ENCODE data around the gene DAZAP2.
"Not testable (repeated sequence)": the region's sequence is repeated elsewhere in the genome, so short reads cannot be mapped to it uniquely, and the experiment has no call there.

Gene DAZAP2

DNA sequence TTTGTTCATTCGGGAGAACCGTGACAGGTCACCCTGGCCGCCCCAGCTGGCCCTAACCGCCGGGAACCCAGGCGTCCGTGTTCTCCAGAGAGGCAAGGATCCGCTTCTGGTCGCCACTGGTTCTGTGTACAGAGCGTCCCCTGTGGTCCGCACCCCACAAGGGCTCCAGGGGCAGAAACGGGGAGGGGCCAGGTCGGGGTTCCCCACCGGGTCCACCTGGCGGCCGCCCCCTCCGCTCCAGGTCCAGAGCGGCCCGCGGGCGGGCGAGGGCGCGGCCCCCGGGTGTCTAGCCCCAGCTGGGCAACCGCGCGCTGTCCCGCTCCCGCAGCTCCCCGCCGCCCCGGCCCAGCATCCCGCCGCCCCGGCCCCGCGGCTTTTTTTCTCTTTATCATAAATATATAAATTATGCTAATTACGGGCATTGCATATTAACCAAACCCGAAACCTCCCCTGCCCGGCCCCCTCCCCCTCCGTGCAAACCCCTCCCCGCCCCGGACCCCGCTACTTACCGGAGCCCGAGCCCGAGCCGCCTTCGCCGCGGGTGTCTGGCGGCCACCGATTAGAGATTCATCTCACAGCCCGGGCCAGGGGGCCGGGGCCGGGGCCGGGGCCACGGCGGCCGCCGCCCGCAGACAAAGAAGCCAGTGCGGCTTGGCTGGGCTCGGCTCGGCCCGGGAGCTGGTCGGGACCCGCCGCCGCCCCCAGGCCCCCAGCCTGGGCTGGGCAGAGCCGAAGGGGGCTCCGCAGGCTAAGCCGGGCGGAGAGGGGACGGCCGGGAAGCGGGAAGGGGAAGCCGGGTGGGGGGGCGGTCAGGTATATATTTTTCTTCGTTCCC lies 21.3 kb upstream of the DAZAP2 start:
- peak; percentile 9 to 19 for DNase-seq (ENCODE audit: low read depth in 2 of 2)

DNA sequence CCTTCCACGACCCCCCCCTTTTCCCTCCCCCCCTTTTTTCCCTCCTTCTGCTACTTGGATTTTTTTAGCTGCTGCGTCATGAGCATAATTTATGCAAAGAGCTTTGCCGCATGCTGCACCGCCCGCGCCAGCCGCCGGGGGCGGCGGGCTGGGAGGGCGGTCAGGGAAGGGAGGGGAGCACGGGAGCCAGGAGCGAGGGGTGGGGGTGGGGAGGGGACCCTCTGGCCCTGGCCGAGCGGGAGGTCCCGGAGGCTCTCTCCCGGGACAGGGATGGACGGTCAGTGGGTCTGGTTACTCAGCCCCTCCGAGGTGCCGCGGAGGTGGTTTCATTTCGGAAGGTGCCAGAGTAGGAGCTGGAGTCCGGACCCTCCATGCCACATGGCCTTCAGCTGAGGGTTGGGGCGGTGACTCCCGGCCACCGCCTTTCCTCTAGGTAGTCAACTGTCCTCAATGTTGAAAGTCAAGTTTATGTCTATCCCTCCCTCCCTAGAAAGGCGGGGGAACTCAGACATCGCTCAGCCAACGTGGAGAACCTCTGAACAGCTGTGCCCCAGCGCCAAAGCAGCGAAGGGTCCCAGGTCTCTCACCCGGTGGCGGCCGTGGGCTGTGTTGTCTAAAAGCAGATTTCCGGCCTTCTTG lies 20.5 kb upstream of the DAZAP2 start, which contains the start of gene POU6F1:
POU6F1 (minus strand) TSS at position 95 of the 639 bp plus-strand sequence. CDS start 11,226 bp downstream, outside the sequence.
- peak; percentile 31 to 42 for DNase-seq (ENCODE audit: low read depth in 2 of 2)

DNA sequence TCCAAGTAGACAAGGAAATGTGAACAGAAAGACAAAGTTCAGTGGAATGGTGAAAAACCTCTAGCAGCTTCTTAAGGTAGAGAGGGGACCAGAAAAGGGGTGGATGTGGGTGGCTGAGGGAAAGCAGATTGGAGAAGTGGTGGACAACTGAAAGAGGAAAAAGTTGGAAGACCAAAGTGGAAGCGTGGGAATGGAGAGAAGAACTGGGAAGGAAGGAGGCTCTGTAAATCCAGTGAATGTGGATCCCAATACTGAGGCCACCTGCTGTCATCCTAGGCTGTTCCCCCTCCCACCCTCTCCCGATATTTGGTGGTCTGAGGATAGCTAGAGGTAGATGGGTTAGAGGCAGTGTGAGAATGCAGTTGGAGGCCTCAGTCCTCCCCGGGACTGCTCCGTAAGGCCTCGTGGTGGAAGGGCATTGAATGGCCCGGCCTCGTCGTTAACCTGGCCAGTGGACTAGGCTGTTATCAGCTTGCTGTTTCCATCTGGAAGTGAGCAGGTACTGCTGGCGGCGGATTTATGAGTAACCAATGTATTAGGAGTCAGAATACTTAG lies 19.9 kb upstream of the DAZAP2 start:
- no peak for DNase-seq (ENCODE audit: low read depth in 2 of 2)

DNA sequence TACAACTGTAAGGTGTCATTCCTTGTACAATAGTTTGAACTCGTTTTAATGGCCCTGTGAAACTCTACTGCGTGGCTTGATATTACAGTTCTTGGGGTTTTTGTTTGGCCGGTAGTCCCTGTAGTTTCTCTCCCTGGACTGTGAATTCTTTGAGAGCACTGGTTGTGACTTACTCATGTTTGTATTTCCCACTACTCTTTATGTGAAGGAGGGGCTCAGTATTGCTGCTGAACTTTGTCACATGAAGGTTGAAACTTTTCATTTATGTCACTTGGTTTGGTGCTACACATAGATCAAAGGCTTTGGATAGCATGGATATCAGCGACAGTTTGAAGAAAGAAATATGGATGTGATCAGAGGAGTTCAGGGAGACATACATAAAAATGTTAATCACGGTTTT lies 19.3 kb upstream of the DAZAP2 start:
- DNase-seq (ENCODE audit: low read depth in 2 of 2): no peak

DNA sequence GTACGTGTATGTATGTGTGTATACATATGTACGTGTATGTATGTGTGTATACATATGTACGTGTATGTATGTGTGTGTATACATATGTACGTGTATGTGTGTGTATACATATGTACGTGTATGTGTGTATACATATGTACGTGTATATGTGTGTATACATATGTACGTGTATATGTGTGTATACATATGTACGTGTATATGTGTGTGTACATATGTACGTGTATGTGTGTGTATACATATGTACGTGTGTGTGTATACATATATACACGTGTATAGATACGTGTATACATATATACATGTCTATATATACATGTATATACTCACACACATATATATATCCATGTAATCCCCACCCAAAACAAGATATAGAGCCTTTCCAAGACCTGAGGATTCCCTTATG lies 18.8 kb upstream of the DAZAP2 start:
- not testable (repeated sequence) for DNase-seq (ENCODE audit: low read depth in 2 of 2)

DNA sequence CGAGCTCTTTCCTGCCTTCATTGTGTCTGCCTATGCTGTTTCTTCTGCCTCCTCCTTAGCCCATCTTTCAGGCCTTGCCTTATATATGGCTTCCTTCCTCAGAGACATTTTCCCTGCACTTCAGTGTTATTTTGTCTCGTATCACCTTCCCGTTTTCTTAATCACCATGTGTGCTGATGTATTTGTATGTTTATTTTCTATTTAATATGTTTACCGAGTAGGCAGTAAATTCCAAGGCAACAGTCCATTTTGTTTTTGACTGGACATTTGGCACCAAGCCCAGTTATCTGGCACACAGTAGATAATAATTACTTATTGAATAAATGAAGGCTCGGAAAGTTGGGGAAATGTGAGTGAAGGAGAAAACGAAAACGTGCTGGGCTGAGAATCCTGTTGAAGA lies 16.2 kb upstream of the DAZAP2 start:
- DNase-seq (ENCODE audit: low read depth in 2 of 2): no peak

DNA sequence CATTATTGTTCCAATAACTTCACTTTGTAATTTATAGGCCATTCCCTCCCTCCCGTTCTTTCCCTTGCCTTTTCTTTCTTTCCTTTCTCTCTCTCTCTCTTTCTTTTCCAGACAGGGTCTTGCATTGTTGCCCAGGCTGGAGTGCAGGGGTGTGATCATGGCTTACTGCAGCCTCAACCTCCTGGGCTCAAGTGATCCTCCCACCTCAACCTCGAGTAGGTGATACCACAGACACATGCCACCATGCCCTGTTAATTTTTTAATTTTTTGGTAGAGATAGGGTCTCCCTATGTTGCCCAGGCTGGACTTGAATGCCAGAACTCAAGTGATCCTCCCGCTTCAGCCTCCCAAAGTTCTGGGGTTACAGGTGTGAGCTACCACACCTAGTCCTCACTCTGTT lies 14.0 kb upstream of the DAZAP2 start:
- DNase-seq (ENCODE audit: low read depth in 2 of 2): no peak

DNA sequence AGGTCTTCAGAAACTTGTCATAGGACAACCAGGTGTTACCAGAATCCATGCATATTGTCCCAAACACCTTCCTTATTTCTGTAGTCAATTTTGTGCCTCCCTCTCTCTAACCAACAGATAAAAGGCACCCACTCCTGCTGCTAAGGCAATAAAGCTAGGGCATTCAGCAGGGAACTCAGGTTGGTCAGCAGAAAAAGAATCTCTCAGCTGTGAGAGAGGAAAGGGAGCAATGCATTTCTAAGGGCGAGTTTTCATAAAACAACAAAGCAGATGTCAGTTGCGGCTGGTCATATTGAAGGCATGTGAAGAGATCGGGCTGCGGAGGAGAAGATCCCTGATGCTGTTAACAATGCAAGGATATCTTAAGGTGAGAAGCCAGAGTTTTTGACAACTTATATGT lies 13.4 kb upstream of the DAZAP2 start:
- no peak for DNase-seq (ENCODE audit: low read depth in 2 of 2)

DNA sequence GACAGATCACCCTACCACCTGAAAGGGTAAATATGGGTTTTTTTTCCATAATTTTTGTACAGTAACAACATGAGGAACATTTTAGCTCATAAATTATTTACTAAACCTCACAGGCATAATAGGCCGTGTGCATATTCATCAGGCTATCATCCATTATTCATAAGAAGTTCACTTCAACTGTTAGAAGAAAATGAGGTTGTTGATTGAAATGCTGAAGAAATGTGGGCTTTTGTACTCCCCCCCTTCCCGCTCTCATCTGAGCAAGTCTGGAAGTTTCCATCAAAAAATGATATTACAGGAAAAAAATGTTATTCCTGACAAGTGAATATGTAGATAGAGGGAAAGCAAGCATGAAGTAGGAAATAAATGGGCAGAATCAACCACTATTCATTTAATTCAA lies 12.9 kb upstream of the DAZAP2 start:
- no peak for DNase-seq (ENCODE audit: low read depth in 2 of 2)

DNA sequence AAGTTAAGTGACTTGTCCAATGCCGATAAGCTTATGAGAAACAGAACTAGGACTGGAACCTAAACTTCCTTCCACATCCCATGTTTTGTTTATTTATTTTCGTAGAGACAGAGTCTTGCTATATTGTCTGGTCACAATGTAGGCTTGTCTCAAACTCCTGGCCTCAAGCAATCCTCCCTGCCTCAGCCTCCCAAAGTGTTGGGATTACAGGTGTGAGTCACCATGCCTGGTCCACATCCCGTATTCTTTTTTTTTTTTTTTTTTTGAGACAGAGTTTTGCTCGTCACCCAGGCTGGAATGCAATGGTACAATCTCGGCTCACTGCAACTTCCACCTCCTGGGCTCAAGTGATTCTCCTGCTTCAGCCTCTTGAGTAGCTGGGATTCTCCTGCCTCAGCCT lies 11.5 kb upstream of the DAZAP2 start:
- not testable (repeated sequence) for DNase-seq (ENCODE audit: low read depth in 2 of 2)

DNA sequence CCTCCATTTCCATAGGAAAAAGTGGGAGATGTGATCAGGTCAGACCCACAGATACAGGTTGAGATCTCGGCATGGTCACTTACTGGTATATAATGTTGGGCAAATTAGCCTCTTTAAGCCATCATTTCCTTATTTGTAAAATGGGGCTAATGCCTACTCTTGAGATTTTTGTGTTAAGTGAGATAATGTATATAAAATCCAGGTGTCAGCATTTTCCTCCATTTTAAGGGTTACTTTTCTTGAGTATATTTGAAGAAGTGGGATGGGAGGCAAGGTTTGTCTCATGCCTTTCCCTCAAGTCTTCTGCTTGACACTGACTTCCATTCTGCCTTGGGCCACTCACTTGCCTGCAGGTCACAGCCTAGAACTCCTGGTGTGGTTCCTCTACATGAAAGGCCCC lies 10.7 kb upstream of the DAZAP2 start:
- DNase-seq (ENCODE audit: low read depth in 2 of 2): no peak

DNA sequence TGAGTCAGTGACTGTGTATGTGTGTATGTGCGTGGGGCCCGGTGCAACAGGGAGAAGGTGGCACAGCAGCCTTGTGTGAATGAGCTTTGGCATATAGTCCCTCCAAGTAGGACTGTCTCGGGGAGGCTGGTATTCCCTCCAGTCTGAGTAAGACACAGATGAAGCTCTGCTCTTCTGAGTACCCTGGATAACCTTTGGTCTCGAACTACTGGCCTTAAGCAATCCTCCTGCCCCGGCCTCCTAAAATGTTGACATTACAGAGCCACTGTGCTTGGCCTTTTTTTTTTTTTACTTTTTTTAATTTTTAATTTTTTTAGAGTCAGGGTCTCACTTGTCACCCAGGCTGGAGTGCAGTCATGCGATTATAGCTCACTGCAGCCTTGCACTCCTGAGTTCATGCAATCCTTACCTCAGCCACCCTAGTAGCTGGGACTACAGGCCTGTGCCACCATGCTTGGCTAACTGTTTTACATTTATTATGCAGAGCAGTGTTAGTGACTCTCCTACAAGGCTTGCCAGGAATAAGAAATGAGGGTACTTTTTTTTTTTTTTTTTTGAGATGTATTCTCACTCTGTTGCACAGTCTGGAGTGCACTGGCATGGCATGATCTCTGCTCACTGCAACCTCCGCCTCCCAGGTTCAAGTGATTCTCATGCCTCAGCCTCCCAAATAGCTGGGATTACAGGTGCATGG lies 9.4 kb upstream of the DAZAP2 start:
- no peak for DNase-seq (ENCODE audit: low read depth in 2 of 2)

DNA sequence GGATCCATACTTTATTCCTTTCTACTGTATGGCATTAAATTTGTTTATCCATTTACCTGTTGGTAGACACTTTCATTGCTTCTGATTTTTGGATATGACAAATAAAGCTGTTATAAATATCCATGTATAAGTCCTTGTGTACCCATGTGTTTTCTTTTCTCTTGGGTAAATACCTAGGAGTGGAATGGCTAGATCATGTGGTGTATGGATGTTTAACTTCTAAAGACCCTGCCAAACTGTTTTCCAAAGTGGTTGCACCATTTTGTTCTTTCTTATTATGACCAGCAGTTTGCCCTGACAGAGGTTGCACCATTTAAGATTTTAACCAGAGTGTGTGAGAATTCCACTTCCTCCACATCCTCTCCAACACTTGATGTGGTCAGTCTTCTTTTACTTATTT lies 6.0 kb upstream of the DAZAP2 start:
- no peak for DNase-seq (ENCODE audit: low read depth in 2 of 2)

DNA sequence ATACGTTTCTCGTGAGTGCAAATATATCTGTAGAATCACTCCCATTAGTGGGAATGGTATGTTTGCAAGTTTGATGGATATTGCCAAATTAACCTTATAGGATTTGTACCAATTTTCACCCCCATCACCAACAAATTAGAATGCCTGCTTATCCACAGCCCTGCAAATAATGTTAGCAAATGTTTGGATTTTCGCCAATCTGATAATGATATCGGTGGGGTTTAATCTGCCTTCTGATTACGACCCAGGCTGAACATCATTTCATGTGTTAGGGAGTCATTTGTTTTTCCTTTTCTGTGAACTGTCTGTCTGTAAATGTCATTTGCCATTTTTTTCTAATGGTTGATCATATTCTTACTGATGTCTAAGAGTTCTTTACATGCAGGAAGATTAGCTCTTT lies 4.1 kb upstream of the DAZAP2 start:
- DNase-seq (ENCODE audit: low read depth in 2 of 2): no peak

DNA sequence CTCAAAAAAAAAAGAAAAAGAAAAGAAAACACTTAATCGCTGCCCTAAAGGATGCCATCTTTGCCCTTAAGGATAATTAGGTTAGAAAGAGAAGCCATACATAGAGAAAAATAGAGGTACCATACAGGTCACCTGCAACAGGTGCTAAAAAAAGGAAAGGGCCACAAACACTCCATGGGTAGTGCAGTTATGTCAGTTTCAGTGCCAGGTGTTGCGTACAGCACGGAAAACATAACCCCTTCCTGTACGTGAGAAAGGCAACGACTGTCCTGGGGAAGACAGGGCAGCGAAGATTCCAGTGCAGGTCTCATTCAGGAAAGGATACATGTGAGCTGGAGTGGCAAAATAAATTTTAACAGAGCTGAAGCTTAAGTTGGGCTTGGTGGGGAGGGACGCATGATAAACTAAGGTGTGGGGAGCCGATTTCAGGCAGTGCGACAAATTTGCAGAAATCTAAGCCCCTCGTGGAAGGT lies 553 bp upstream of the DAZAP2 start:
- DNase-seq (ENCODE audit: low read depth in 2 of 2): no peak

DNA sequence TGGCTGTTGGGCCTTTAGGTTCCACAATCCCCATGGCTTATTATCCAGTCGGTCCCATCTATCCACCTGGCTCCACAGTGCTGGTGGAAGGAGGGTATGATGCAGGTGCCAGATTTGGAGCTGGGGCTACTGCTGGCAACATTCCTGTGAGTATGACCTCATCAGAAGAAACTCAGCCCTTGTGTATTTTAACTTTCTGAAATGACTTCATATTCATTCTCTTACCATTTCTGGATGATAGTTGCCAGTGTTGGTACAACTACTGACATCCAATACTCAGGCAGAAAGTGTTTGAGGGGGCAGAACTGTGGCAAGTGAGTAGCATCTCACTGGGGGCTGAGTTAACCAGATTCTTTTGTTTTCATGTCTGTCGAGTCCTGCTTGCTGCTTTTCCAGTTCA lies 2.3 kb downstream of the DAZAP2 start:
- DNase-seq (ENCODE audit: low read depth in 2 of 2): no peak

DNA sequence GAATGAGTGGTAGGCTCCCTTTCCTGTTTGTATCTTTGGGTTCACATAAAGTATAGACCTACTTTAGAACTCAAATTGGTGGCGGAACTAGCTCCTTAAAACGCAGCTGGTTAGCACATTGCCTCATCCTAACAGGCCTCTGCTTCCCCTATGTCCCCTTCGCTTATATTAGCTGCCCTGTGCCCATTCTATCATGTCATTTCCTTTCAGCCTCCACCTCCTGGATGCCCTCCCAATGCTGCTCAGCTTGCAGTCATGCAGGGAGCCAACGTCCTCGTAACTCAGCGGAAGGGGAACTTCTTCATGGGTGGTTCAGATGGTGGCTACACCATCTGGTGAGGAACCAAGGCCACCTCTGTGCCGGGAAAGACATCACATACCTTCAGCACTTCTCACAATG lies 3.5 kb downstream of the DAZAP2 start:
- no peak for DNase-seq (ENCODE audit: low read depth in 2 of 2)

DNA sequence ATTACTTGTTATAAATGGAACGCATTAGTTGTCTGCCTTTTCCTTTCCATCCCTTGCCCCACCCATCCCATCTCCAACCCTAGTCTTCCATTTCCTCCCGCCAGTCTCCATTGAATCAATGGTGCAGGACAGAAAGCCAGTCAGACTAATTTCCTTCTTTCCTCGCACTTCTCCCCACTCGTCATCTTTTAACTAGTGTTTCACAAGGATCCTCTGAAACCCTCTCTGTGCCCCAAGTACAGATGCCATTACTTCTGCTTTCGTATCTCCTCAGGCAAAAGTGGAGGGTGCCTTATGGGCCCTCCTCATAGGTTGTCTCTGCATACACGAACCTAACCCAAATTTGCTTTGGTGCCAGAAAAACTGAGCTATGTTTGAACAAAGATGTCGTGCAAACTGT lies 4.2 kb downstream of the DAZAP2 start:
- DNase-seq (ENCODE audit: low read depth in 2 of 2): no peak

DNA sequence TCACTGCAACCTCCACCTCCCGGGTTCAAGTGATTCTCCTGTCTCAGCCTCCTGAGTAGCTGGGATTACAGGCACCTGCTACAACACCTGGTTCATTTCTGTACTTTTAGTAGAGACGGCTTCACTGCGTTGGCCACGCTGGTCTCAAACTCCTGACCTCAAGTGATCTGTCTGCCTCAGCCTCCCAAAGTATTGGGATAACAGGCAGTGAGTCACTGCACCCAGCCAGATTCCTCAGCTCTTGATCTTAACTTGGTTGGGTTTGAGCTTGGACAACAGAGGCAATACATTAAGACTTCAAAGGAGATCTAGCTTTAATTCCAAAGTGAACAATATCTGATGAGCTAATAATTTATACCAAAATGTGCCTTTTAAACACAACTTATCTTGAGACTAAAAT lies 5.6 kb downstream of the DAZAP2 start:
- no peak for DNase-seq (ENCODE audit: low read depth in 2 of 2)

DNA sequence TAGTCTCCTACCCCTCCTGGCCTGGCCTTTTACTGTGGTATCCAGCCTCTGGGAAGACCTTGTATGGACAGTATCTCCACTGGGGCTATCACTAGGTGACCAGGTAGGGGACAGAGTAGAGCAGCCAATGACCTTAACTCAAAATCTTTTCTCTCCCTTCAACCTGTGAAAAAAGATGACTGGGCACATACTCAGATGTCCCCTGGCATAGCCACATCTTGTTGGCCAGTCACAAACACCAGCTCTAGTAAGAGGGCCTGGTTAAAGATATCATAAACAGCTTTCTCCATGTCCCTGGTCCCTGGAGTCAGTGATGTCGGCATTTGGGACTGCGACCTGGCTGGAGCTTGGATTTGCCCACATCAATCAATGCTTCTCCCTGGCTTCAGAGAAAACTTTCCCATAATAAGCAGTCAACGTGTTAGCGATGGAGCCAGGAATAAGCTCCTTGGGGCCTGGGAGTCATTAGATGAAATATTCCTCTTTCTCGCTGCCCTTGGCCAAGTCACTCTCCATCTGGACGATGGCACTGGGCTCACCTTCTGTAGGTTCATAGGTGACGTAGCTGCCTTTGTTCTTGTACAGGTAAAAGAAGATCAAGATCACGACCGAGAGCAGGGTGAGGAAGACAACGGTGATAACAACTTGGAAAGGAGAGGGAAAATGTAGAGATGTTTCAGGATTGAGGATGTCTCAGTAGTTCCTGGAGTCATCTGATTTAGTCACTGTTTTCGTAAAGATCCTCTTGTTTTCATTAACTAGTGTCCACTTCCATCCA lies 7.0 kb downstream of the DAZAP2 start:
- no peak for DNase-seq (ENCODE audit: low read depth in 2 of 2)

DNA sequence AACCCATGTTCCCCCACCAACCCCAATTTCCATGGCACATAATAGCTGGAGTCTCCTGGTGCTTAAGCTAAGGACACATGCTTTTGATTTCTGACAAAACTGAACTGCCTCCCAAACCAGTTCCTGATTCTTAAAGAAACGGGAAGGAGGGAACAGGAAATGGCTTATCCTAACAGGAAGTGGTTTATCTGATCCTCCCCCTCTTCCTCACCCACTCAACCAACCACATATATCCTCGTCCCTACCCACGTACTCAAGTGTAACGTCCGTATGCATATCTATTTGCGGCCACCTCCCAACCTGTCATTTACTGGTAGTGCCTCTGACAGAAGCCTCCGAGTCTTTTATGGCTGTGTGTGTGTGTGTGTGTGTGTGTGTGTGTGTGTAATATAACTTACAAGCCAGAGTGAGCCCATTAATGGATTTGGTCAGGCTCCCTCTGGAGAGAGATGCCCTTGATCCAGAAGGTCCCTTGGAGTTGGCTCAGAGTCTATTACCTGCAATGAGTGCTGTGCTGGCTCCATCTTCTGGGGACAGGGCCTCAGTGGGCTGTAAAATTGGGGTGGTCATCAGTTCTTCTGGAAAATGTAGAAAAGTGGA lies 7.7 kb downstream of the DAZAP2 start:
- no peak for DNase-seq (ENCODE audit: low read depth in 2 of 2)

Data from activated CD4-positive, alpha-beta T cell treated with anti-CD3 and anti-CD28 coated beads for 24 hours (primary cell).